ENCODE data around the gene ZNF487. TPM values are rescaled to one million over a fixed set of nuclear protein-coding genes. Genes with fewer than 3 reads are reported as not detected.

Gene ZNF487
- total and polyA plus RNA-seq, 10 of the 15 experiments (the other 5 are each of a cell fraction or from before 2014, with no cell fraction given): 0.74 to 2.1 (median 1.1) TPM

GRCh38 chr10:43391496-43391895 lies 45.4 kb upstream of the ZNF487 start:
- POLR2A ChIA-PET: no interaction called here
- SMC1A ChIA-PET (ENCODE audit: uncharacterized antibody, unreplicated experiment): no interaction called here
- no TSS peak for BruUV-seq (replicated peaks)
- Histone ChIP-seq H3K4me1 (ENCODE audit: control insufficient read depth, insufficient read depth, low read length) (peaks cover 8% of the 10 kb centered on the region), H3K4me2 (ENCODE audit: control insufficient read depth, insufficient read depth) (peak overlapping the region; percentile 44; the same call in 1 of the 2 replicates), H3K79me2 (ENCODE audit: control insufficient read depth, insufficient read depth, low read length) (peaks cover 65% of the 10 kb centered on the region), H3K9ac (ENCODE audit: control insufficient read depth, insufficient read depth, low read length) (no peak overlapping the region), H3K27ac (ENCODE audit: control insufficient read depth, insufficient read depth) (no peak overlapping the region), H2AFZ (ENCODE audit: control insufficient read depth, low read depth, low read length) (no peak overlapping the region), H3K36me3 (ENCODE audit: control insufficient read depth in 2 of 2, insufficient read depth in 2 of 2, low read length in 1 of 2) (peaks cover 37 to 50% of the 10 kb centered on the region in 2 experiments), H3K4me3 (no peak overlapping the region), H3K27me3 (replicated peaks in 1 of 2; ENCODE audit: control insufficient read depth in 2 of 2, insufficient read depth in 2 of 2, low read length in 1 of 2) (no peaks in the 10 kb centered on the region), H4K20me1 (ENCODE audit: control insufficient read depth, insufficient read depth) (peaks cover 20% of the 10 kb centered on the region), H3K9me3 (replicated peaks; ENCODE audit: control insufficient read depth, insufficient read depth, low read length) (no peaks in the 10 kb centered on the region)
- intact Hi-C loops (cut with micrococcal nuclease; ENCODE audit: unreplicated experiment): loop anchor here (10.0 kb wide), 1 partner anchor 757 kb away; the partner anchor contains the start of gene ZNF33B
- RAD21 ChIA-PET (ENCODE audit: unreplicated experiment): no interaction called here
- TF ChIP-seq SKIL (IDR thresholded peaks at IDR 0.05; ENCODE audit: low read depth, poor library complexity, severe bottlenecking) (no peak), BCLAF1 (IDR thresholded peaks at IDR 0.05) (no peak), IKZF1 (conservative IDR thresholded peaks at IDR 0.05) (no peak)
- FAIRE-seq (no peak), DNase-seq (ENCODE audit: low read depth, low spot score) (no peak), ATAC-seq (no peak)
- in situ Hi-C loops (cut with MboI): loop anchor here (25.0 kb wide), 2 partner anchors 104 to 604 kb away; partner anchors contain the start of gene BMS1
- CTCF ChIA-PET: no interaction called here
- WGBS (ENCODE audit: insufficient coverage, insufficient replicate concordance, low lambda C conversion rate, missing lambda C conversion rate): 97% methylated on average over 6 of the region's 6 CpGs

Data from GM12878 (cell line).